KMS-11 (cell line): ENCODE measurements around the gene ABCC2.

ENCODE experiments used
- H2AFZ ChIP-seq: fragments of 200-600 bp; sonication (generic); 2 replicates; pipeline ENCODE4 v1.6.1; 2016; ENCODE audit warnings: antibody characterized with exemption, mixed run types, low read depth
- H3K27ac ChIP-seq: fragments of 200-600 bp; sonication (generic); 2 replicates; pipeline ENCODE4 v1.6.1; 2016; ENCODE audit warnings: mild to moderate bottlenecking, mixed run types
- H3K27me3 ChIP-seq: fragments of 200-600 bp; sonication (generic); 2 replicates; pipeline ENCODE4 v1.6.1; 2017; ENCODE audit warnings: mild to moderate bottlenecking, low read depth, mixed run types, moderate library complexity; ENCODE audit not compliant: insufficient read depth
- H3K36me3 ChIP-seq: fragments of 200-600 bp; sonication (generic); 2 replicates; pipeline ENCODE4 v1.6.1; 2017; ENCODE audit warnings: mild to moderate bottlenecking, mixed run types; ENCODE audit not compliant: insufficient read depth
- H3K4me1 ChIP-seq: fragments of 200-600 bp; sonication (generic); 2 replicates; pipeline ENCODE4 v1.6.1; 2016; ENCODE audit warnings: mild to moderate bottlenecking, low read depth, mixed run types; ENCODE audit not compliant: poor library complexity, severe bottlenecking
- H3K4me2 ChIP-seq: fragments of 200-600 bp; sonication (generic); 2 replicates; pipeline ENCODE4 v1.7.0; 2016; ENCODE audit warnings: mild to moderate bottlenecking, mixed run types
- H3K4me3 ChIP-seq: fragments of 200-600 bp; sonication (generic); IDR thresholded peaks from 2 replicates; pipeline ENCODE4 v1.6.1; 2017; ENCODE audit warnings: low read depth, low read length, mixed read lengths; ENCODE audit not compliant: insufficient read depth
- H3K79me2 ChIP-seq: fragments of 200-600 bp; sonication (generic); 2 replicates; pipeline ENCODE4 v1.6.1; 2016; ENCODE audit warnings: low read depth, mixed run types; ENCODE audit not compliant: insufficient read depth
- H3K9ac ChIP-seq: fragments of 200-600 bp; sonication (generic); 2 replicates; pipeline ENCODE4 v1.6.1; 2016; ENCODE audit warnings: mild to moderate bottlenecking, mixed run types
- H4K20me1 ChIP-seq: fragments of 200-600 bp; sonication (generic); 2 replicates; pipeline ENCODE4 v1.6.1; 2016; ENCODE audit warnings: mild to moderate bottlenecking, mixed run types; ENCODE audit not compliant: insufficient read depth
- TF ChIP-seq, protein P1 (sequence below): fragments of 200-600 bp; sonication (generic); conservative IDR thresholded peaks from 2 replicates; pipeline ENCODE4 v1.6.1; 2017; ENCODE audit warnings: low read depth, mild to moderate bottlenecking, antibody characterized with exemption, low read length, moderate library complexity, mixed read lengths

ABCC2 gene

DNA sequence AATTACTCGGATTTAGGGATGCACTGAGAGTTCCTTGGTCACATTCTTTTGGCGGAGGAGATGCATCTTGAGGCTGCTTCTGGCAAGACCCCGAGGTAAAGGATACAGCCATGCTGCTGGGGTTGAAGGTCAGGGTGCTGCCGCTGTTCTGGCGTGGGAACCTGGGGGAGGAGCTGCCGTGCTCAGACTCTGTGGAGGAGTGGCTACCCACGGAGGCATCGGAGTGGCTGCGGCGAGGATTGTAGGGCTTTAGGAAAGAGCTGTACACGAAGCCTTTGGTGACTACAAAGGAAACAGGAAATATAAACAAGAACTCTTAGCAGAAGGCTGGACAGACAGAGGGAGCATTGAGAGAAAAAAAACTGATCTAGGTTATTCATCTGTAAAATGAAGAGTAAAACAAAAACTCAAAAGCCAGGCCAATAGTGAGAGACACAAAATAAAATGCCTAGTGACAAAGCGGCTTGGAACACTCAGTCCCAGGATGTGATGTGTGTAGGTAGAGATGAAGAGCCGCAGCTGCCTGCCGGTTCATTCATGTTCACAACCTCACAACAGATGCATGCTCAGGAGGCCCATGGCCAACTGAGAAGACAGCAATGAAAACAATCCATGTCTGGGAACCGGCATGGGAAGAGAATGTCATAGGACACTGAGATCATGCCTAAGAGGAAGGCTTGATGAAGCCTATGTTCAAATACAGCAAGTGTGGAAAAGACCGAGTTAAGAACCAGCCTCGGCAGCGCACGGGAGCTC lies 97.8 kb downstream of the ABCC2 start:
- H3K27ac ChIP-seq: no peak overlapping the region
- H3K4me3 ChIP-seq: no peak overlapping the region
- H3K79me2 ChIP-seq: no peaks in the 10 kb centered on the region
- no peak overlapping the region for H3K9ac ChIP-seq
- H3K27me3 ChIP-seq: no peaks in the 10 kb centered on the region
- H3K4me1 ChIP-seq: no peaks in the 10 kb centered on the region
- H2AFZ ChIP-seq: no peak overlapping the region
- H3K36me3 ChIP-seq: no peaks in the 10 kb centered on the region
- H4K20me1 ChIP-seq: no peaks in the 10 kb centered on the region
- H3K4me2 ChIP-seq: no peak overlapping the region
- TF ChIP-seq, protein P1, sequence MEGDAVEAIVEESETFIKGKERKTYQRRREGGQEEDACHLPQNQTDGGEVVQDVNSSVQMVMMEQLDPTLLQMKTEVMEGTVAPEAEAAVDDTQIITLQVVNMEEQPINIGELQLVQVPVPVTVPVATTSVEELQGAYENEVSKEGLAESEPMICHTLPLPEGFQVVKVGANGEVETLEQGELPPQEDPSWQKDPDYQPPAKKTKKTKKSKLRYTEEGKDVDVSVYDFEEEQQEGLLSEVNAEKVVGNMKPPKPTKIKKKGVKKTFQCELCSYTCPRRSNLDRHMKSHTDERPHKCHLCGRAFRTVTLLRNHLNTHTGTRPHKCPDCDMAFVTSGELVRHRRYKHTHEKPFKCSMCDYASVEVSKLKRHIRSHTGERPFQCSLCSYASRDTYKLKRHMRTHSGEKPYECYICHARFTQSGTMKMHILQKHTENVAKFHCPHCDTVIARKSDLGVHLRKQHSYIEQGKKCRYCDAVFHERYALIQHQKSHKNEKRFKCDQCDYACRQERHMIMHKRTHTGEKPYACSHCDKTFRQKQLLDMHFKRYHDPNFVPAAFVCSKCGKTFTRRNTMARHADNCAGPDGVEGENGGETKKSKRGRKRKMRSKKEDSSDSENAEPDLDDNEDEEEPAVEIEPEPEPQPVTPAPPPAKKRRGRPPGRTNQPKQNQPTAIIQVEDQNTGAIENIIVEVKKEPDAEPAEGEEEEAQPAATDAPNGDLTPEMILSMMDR: no peak

DNA sequence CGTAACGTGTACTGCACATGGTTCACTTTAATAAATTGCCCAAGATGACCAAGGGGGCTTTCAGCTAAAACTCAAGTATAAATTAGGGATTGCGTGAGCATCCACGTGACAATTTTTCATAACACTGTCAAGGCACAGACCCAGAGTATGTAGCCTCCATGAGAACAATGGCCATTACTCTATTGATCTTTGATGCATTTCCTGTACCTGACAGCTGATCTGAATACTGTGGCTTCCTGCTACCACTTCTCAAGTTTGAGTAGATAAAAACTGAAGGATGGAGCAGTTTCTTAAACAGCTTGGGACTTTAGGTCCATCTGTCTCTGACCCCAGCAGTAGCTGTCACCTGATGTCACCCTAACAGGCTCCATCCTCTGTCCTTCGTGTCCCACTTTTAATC lies 98.9 kb downstream of the ABCC2 start:
- no peak overlapping the region for H3K9ac ChIP-seq
- H3K4me1 ChIP-seq: no peaks in the 10 kb centered on the region
- no peak overlapping the region for H2AFZ ChIP-seq
- H3K27ac ChIP-seq: no peak overlapping the region
- H3K4me2 ChIP-seq: no peak overlapping the region
- H3K4me3 ChIP-seq: no peak overlapping the region
- no peaks in the 10 kb centered on the region for H3K79me2 ChIP-seq
- H3K36me3 ChIP-seq: no peaks in the 10 kb centered on the region
- H4K20me1 ChIP-seq: no peaks in the 10 kb centered on the region
- H3K27me3 ChIP-seq: no peaks in the 10 kb centered on the region
- TF ChIP-seq, protein P1: no peak

DNA sequence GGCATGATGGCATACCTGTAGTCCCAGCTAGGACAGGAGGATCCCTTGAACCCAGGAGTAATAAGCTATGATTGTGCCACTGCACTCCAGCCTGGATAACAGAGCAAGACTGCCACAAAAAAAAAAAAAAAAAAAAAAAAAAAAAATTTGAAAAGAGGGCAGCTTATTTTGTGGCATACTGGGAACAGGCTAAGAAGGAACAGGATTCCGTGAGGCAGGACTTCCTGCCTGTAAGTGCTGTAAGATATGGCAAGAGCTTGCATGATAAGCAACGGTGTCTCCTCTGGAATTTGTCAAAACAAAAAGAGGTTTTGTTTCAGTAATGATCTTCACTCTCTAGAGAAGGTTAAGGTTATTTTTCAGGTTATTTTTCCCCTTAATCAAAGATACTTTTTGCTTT lies 101.1 kb downstream of the ABCC2 start:
- H3K9ac ChIP-seq: no peak overlapping the region
- H3K79me2 ChIP-seq: no peaks in the 10 kb centered on the region
- TF ChIP-seq, protein P1: no peak
- no peak overlapping the region for H2AFZ ChIP-seq
- H3K36me3 ChIP-seq: no peaks in the 10 kb centered on the region
- H3K27me3 ChIP-seq: no peaks in the 10 kb centered on the region
- H3K4me3 ChIP-seq: no peak overlapping the region
- no peaks in the 10 kb centered on the region for H4K20me1 ChIP-seq
- H3K4me1 ChIP-seq: no peaks in the 10 kb centered on the region
- H3K4me2 ChIP-seq: no peak overlapping the region
- H3K27ac ChIP-seq: no peak overlapping the region

DNA sequence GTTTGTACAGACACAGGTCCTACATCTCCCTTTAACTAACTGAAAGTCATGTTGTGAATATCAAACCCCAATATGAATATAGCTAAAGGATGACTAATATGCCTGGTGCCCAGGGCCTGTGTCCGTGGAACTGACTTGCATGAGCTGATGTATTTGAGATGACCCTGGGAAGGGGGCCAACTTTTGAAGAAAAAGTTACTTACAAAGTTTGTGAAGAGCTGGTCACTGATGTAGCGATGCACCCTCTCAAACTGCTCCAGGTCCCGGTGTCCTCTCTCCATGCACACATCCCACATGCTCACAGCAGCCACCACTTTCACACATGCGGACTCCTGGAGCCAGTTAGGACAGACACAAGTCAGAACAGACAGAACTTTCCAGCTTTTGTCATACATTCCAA lies 106.2 kb downstream of the ABCC2 start:
- TF ChIP-seq, protein P1: no peak
- H3K27ac ChIP-seq: no peak overlapping the region
- no peaks in the 10 kb centered on the region for H4K20me1 ChIP-seq
- no peak overlapping the region for H2AFZ ChIP-seq
- no peak overlapping the region for H3K9ac ChIP-seq
- no peaks in the 10 kb centered on the region for H3K36me3 ChIP-seq
- no peak overlapping the region for H3K4me2 ChIP-seq
- no peaks in the 10 kb centered on the region for H3K79me2 ChIP-seq
- H3K4me3 ChIP-seq: no peak overlapping the region
- no peaks in the 10 kb centered on the region for H3K27me3 ChIP-seq
- no peaks in the 10 kb centered on the region for H3K4me1 ChIP-seq
